ENCODE results near the gene SYT9.
"Not testable (repeated sequence)": the region's sequence is repeated elsewhere in the genome, so short reads cannot be mapped to it uniquely, and the experiment has no call there.

DNA sequence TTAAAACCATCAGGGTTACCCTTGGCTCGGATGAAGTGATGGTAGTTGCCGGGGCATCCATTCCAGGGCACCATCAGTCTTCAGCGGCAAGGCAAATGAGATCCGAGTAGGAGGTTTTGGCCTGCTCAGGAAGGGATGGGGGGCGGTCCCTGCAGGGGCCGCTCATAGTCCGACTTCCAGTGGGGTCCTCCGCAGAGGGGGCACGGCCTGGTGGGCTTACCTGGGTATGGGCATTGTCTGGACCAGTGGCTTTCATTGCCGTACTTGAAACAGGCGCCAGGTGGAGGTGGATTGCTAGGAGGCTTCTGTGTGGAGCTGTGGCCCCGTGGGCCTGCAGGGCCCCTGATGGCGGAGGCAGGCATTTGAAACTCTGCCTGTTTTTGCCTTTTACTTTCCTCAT lies 266.0 kb downstream of the SYT9 start:
- not testable (repeated sequence) for TF ChIP-seq EZH2 (IDR thresholded peaks at IDR 0.05; ENCODE audit: insufficient read depth, poor library complexity, severe bottlenecking); EZH2phosphoT487 (IDR thresholded peaks at IDR 0.05; ENCODE audit: insufficient read depth, low read depth)
